Suprapubic skin (tissue), 4 donors: ENCODE data around the gene SLC9C1.

Experiments
- CTCF ChIP-seq, 2 donors: fragments of 200-600 bp in 1 of 2; fragments of 450-650 bp in 1 of 2; sonication (generic) in 1 of 2; IDR thresholded peaks; one replicate each; pipeline ENCODE4 v1.5.1; 2016 to 2019; ENCODE audit warnings: antibody characterized with exemption in 2 of 2, mild to moderate bottlenecking in 1 of 2, moderate library complexity in 1 of 2
- EP300 ChIP-seq: sonication (generic); formaldehyde crosslinking; IDR thresholded peaks from one replicate; pipeline ENCODE4 v1.6.1; 2017; ENCODE audit warnings: antibody characterized with exemption
- POLR2A ChIP-seq, 2 donors: fragments of 450-650 bp; IDR thresholded peaks; one replicate each; pipeline ENCODE4 v1.6.1; 2017; ENCODE audit warnings: antibody characterized with exemption in 2 of 2, mild to moderate bottlenecking in 2 of 2, moderate library complexity in 2 of 2
- POLR2AphosphoS5 ChIP-seq, 3 donors: sonication (generic); formaldehyde crosslinking; IDR thresholded peaks; one replicate each; pipeline ENCODE4 v1.6.1; 2017; ENCODE audit warnings: antibody characterized with exemption in 3 of 3

DNA sequence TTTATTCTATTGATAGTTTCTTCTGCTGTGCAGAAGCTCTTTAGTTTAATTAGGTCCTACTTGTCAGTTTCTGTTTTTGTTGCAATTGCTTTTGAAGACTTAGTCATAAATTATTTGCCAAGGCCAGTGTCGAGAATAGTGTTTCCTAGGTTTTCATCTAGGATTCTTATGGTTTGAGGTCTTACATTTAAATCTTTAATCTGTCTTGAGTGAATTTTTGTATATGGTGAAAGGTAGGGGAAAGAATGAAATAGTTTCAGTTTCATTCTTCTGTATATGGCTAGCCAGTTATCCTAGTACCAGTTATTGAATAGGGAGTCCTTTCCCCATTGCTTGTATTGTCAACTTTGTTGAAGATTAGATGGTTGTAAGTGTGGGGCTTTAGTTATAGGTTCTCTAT is 150.3 kb downstream of the SLC9C1 start:
- no peak for TF ChIP-seq POLR2A (IDR thresholded peaks at IDR 0.05)
- TF ChIP-seq CTCF (IDR thresholded peaks at IDR 0.05), result no peak
- no peak for TF ChIP-seq POLR2AphosphoS5 (IDR thresholded peaks at IDR 0.05)
- TF ChIP-seq EP300, result no peak
